Measurements from ENCODE around the gene CDC16.

DNA sequence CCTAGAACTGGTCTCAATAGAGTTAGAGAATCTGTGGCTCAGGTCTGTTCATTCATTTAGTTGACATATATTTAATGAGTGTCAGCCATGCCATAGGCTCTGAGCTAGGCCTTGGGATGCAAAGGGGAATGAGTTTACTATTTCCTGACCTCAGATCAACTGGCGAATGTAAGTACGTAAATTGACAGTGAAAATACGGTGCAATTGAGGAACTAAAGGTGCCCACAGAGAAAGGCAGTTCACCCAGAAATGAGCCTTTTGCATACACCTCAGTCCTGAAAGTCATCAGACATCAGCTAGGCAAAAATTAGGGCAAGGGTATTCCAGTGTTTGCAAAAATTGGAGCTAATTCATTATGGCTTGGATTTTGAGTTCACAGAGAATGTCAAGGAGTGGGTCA is 26.1 kb downstream of the CDC16 start:
- TF ChIP-seq FOS (IDR thresholded peaks at IDR 0.05; ENCODE audit: low read depth, low read length) (no peak), RAD21 (IDR thresholded peaks at IDR 0.05; ENCODE audit: low read length) (no peak), RFX5 (IDR thresholded peaks at IDR 0.05; ENCODE audit: low read depth, low read length) (no peak), POLR2A (IDR thresholded peaks at IDR 0.05; ENCODE audit: low read depth, low read length) (no peak), MXI1 (IDR thresholded peaks at IDR 0.05; ENCODE audit: borderline replicate concordance, low read depth, low read length) (no peak), MAZ (IDR thresholded peaks at IDR 0.05; ENCODE audit: borderline replicate concordance, low read depth, low read length) (no peak), MAFK (IDR thresholded peaks at IDR 0.05; ENCODE audit: low read depth, low read length) (no peak), NFE2L2 (IDR thresholded peaks at IDR 0.05; ENCODE audit: low read depth, low read length) (no peak)
- TF ChIP-seq, protein P1, sequence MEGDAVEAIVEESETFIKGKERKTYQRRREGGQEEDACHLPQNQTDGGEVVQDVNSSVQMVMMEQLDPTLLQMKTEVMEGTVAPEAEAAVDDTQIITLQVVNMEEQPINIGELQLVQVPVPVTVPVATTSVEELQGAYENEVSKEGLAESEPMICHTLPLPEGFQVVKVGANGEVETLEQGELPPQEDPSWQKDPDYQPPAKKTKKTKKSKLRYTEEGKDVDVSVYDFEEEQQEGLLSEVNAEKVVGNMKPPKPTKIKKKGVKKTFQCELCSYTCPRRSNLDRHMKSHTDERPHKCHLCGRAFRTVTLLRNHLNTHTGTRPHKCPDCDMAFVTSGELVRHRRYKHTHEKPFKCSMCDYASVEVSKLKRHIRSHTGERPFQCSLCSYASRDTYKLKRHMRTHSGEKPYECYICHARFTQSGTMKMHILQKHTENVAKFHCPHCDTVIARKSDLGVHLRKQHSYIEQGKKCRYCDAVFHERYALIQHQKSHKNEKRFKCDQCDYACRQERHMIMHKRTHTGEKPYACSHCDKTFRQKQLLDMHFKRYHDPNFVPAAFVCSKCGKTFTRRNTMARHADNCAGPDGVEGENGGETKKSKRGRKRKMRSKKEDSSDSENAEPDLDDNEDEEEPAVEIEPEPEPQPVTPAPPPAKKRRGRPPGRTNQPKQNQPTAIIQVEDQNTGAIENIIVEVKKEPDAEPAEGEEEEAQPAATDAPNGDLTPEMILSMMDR (conservative IDR thresholded peaks at IDR 0.05; ENCODE audit: low read depth, low read length): no peak

Data from IMR-90 (cell line).